CD14-positive monocyte (primary cell): ENCODE results near the gene GPA33. TPM values are rescaled to one million over a fixed set of nuclear protein-coding genes. Genes with fewer than 3 reads are reported as not detected.

Experiments
- DNase-seq, 3 donors: peaks; one replicate each; pipeline ENCODE4 v3.0.0-alpha.2; 2011 to 2022
- H2AFZ ChIP-seq: 2 replicates; pipeline ENCODE4 v1.6.0; 2012; ENCODE audit warnings: mild to moderate bottlenecking, low read depth, low read length, inconsistent platforms; ENCODE audit not compliant: insufficient read depth, poor library complexity, severe bottlenecking
- H3K27ac ChIP-seq, 2 donors: 1 replicate in 1 of 2; 2 replicates in 1 of 2; pipeline ENCODE4 v1.5.1; 2012 to 2013; ENCODE audit warnings: low read length in 2 of 2, control low read depth in 1 of 2, inconsistent platforms in 1 of 2, low read depth in 1 of 2, mild to moderate bottlenecking in 1 of 2
- H3K27me3 ChIP-seq, 2 donors: one replicate each; pipeline versions ENCODE4 v1.6.0 to v1.6.1; 2011 to 2013; ENCODE audit warnings: low read length in 2 of 2; ENCODE audit not compliant: control insufficient read depth in 2 of 2, insufficient read depth in 2 of 2
- H3K36me3 ChIP-seq, 2 donors: replicated peaks in 1 of 2; 1 replicate in 1 of 2; 2 replicates in 1 of 2; pipeline versions ENCODE4 v1.5.1 to v1.6.1; 2012 to 2013; ENCODE audit warnings: low read length in 2 of 2, control low read depth in 1 of 2, inconsistent platforms in 1 of 2, mild to moderate bottlenecking in 1 of 2; ENCODE audit not compliant: insufficient read depth in 2 of 2, control insufficient read depth in 1 of 2
- H3K4me1 ChIP-seq, 2 donors: 1 replicate in 1 of 2; 2 replicates in 1 of 2; pipeline versions ENCODE4 v1.5.1 to v1.6.1; 2012 to 2013; ENCODE audit warnings: low read length in 2 of 2, control low read depth in 1 of 2, inconsistent platforms in 1 of 2, mild to moderate bottlenecking in 1 of 2, moderate library complexity in 1 of 2; ENCODE audit not compliant: insufficient read depth in 2 of 2, control insufficient read depth in 1 of 2
- H3K4me2 ChIP-seq: replicated peaks from 2 replicates; pipeline ENCODE3; 2012; ENCODE audit warnings: low read length, moderate library complexity, mild to moderate bottlenecking; ENCODE audit not compliant: poor library complexity, severe bottlenecking; ENCODE audit errors: extremely low read depth
- H3K4me3 ChIP-seq, 3 experiments: fragments of 200-600 bp in 1 of 3; sonication (generic) in 1 of 3; replicated peaks in 1 of 3; 1 replicate in 2 of 3; 2 replicates in 1 of 3; pipeline ENCODE4 v1.5.1; 2011 to 2013; ENCODE audit warnings: low read length in 3 of 3, mild to moderate bottlenecking in 3 of 3, control low read depth in 2 of 3, low read depth in 2 of 3, inconsistent platforms in 1 of 3, moderate library complexity in 1 of 3
- H3K79me2 ChIP-seq: 2 replicates; pipeline ENCODE4 v1.6.0; 2012; ENCODE audit warnings: mild to moderate bottlenecking, control low read depth, inconsistent platforms, low read length, moderate library complexity; ENCODE audit not compliant: insufficient read depth
- H3K9ac ChIP-seq: 2 replicates; pipeline ENCODE4 v1.6.0; 2017; ENCODE audit warnings: low read length, mild to moderate bottlenecking; ENCODE audit not compliant: insufficient read depth, poor library complexity, severe bottlenecking
- H3K9me3 ChIP-seq, 2 donors: replicated peaks in 1 of 2; 1 replicate in 1 of 2; 2 replicates in 1 of 2; pipeline versions ENCODE4 v1.5.1 to v1.6.1; 2012 to 2013; ENCODE audit warnings: low read length in 2 of 2, control low read depth in 1 of 2; ENCODE audit not compliant: control insufficient read depth in 1 of 2, insufficient read depth in 1 of 2
- H4K20me1 ChIP-seq: 2 replicates; pipeline ENCODE4 v1.6.0; 2012; ENCODE audit warnings: mild to moderate bottlenecking, low read length, control low read depth, moderate library complexity; ENCODE audit not compliant: insufficient read depth
- H3K27ac Mint-ChIP-seq, 7 donors: one replicate each; pipeline ENCODE4 v1.8.0; 2020; ENCODE audit warnings: mild to moderate bottlenecking in 7 of 7, mixed read lengths in 7 of 7, moderate library complexity in 6 of 7, inconsistent platforms in 2 of 7
- H3K27me3 Mint-ChIP-seq, 3 donors: one replicate each; pipeline ENCODE4 v1.8.0; 2021 to 2022; ENCODE audit warnings: low read depth in 3 of 3, mild to moderate bottlenecking in 3 of 3, mixed read lengths in 3 of 3, moderate library complexity in 3 of 3, inconsistent platforms in 1 of 3
- H3K36me3 Mint-ChIP-seq, 2 donors: one replicate each; pipeline ENCODE4 v1.8.0; 2020; ENCODE audit warnings: mixed read lengths in 2 of 2, inconsistent platforms in 1 of 2, mild to moderate bottlenecking in 1 of 2
- H3K4me1 Mint-ChIP-seq: one replicate; pipeline ENCODE4 v1.8.0; 2020; ENCODE audit warnings: mild to moderate bottlenecking, mixed read lengths
- H3K4me3 Mint-ChIP-seq, 2 donors: one replicate each; pipeline ENCODE4 v1.8.0; 2020; ENCODE audit warnings: mild to moderate bottlenecking in 2 of 2, mixed read lengths in 2 of 2, moderate library complexity in 1 of 2
- H3K9me3 Mint-ChIP-seq, 7 donors: one replicate each; pipeline ENCODE4 v1.8.0; 2020 to 2022; ENCODE audit warnings: mixed read lengths in 7 of 7, mild to moderate bottlenecking in 6 of 7, moderate library complexity in 6 of 7, inconsistent platforms in 2 of 7
- CTCF ChIP-seq: fragments of 200-600 bp; IDR thresholded peaks from one replicate; pipeline ENCODE4 v1.8.0; 2022; ENCODE audit warnings: antibody characterized with exemption, mild to moderate bottlenecking
- whole genome bisulfite sequencing: methylation state at CpG from one replicate; pipeline ENCODE4 v1.1.5; 2013; ENCODE audit warnings: missing lambda C conversion rate; ENCODE audit not compliant: insufficient coverage; 5-methylcytosine and 5-hydroxymethylcytosine counted together
- intact Hi-C, 2 donors: fragments of 100-400 bp; cut with micrococcal nuclease; formaldehyde crosslinking; loops; one replicate each; pipeline versions ENCODE4 v1.15.0 to v1.15.1; 2023
- polyA plus RNA-seq, 3 donors: library from polyadenylated mRNA; depleted of rRNA in 1 of 3; unstranded in 2 of 3; stranded (reverse) in 1 of 3; fragments of 300-500 nt in 2 of 3; fragments of >200 nt in 1 of 3; fragmentation: Illumina TruSeq in 2 of 3; gene quantifications; 1 replicate in 2 of 3; 2 replicates in 1 of 3; pipeline ENCODE4 v1.2.3, GENCODE V29; 2012 to 2021

GPA33 gene
- polyA plus RNA-seq, 3 donors = 0.84 to 1.8 (median 1.8) TPM

- H3K79me2 ChIP-seq = no peaks in the 10 kb centered on the region
- H3K4me3 ChIP-seq = peak overlapping the region; percentile 15 to 77 (median 52)
- peaks cover 2 to 8% (median 5%) of the 10 kb centered on the region in 3 donors for H3K27me3 Mint-ChIP-seq
- H3K27ac Mint-ChIP-seq = peak overlapping the region in 2 of 7 donors; percentile 34 to 50
- no peak for TF ChIP-seq CTCF
- H3K4me3 Mint-ChIP-seq = peak overlapping the region; percentile 90 to 99
- H3K27me3 ChIP-seq = no peaks in the 10 kb centered on the region
- intact Hi-C loops = loop anchor here (5.0 kb wide), 1 partner anchor 54 kb away; no protein-coding TSS in a partner anchor
- H4K20me1 ChIP-seq = no peaks in the 10 kb centered on the region
- WGBS = 1% methylated on average over 38 of the region's 47 CpGs
- H3K36me3 Mint-ChIP-seq = no peaks in the 10 kb centered on the region
- H3K4me1 ChIP-seq = peaks cover 9 to 11% of the 10 kb centered on the region in 2 donors
- H3K4me1 Mint-ChIP-seq = peaks cover 11% of the 10 kb centered on the region
- H3K36me3 ChIP-seq = no peaks in the 10 kb centered on the region
- H3K9ac ChIP-seq = peak overlapping the region; percentile 57
- peak overlapping the region; percentile 87 for H2AFZ ChIP-seq
- peak; percentile 34 to 48 (median 40) for DNase-seq
- H3K27ac ChIP-seq = no peak overlapping the region
- H3K9me3 Mint-ChIP-seq = peaks cover 0 to 2% (median 0%) of the 10 kb centered on the region in 7 donors
- no peaks in the 10 kb centered on the region for H3K9me3 ChIP-seq
- peak overlapping the region; percentile 86 for H3K4me2 ChIP-seq
Measured at GRCh38 chr1:167121375-167122120, 31.4 kb upstream of the GPA33 start.

GRCh38 chr1:167120899-167121298 lies 30.7 kb upstream of the GPA33 start:
- Mint-ChIP-seq H3K4me3 (peak overlapping the region; percentile 90 to 99), H3K9me3 (no peaks in the 10 kb centered on the region), H3K27me3 (peaks cover 2 to 8% (median 3%) of the 10 kb centered on the region in 3 donors), H3K36me3 (no peaks in the 10 kb centered on the region), H3K4me1 (peaks cover 11% of the 10 kb centered on the region), H3K27ac (peak overlapping the region in 2 of 7 donors; percentile 34 to 50)
- Histone ChIP-seq H3K9me3 (no peaks in the 10 kb centered on the region), H4K20me1 (no peaks in the 10 kb centered on the region), H3K36me3 (no peaks in the 10 kb centered on the region), H3K9ac (peak overlapping the region; percentile 57), H3K4me1 (peaks cover 9 to 11% of the 10 kb centered on the region in 2 donors), H3K27me3 (no peaks in the 10 kb centered on the region), H3K4me2 (peak overlapping the region; percentile 86), H3K4me3 (peak overlapping the region; percentile 15 to 77 (median 52)), H3K27ac (no peak overlapping the region), H3K79me2 (no peaks in the 10 kb centered on the region), H2AFZ (peak overlapping the region; percentile 87)
- intact Hi-C loops = loop anchor here (5.0 kb wide), 1 partner anchor 54 kb away; no protein-coding TSS in a partner anchor
- DNase-seq = no peak
- 39% methylated on average over 4 of the region's 13 CpGs for WGBS
- no peak for TF ChIP-seq CTCF
